ENCODE measurements around the gene KCND1. TPM values are rescaled to one million over a fixed set of nuclear protein-coding genes. Genes with fewer than 3 reads are reported as not detected.
A peak's percentile ranks its signal among the peaks of the same experiment; 100 is the strongest.

Gene KCND1
- total RNA-seq, 1 experiment from 2014 or later = 0.51 TPM

GRCh38 chrX:49000636-49001035 lies 29.0 kb upstream of the KCND1 start:
- Histone ChIP-seq H3K9me3 (ENCODE audit: low read length) (no peaks in the 10 kb centered on the region), H3K79me2 (ENCODE audit: low read length) (peaks cover 15% of the 10 kb centered on the region), H3K27me3 (ENCODE audit: low read length) (no peaks in the 10 kb centered on the region), H4K20me1 (ENCODE audit: low read length) (no peaks in the 10 kb centered on the region), H3K4me1 (ENCODE audit: insufficient read depth, low read length) (no peaks in the 10 kb centered on the region), H3F3A (ENCODE audit: low read length, unreplicated experiment) (no peaks in the 10 kb centered on the region), H3K27ac (ENCODE audit: low read length) (no peak overlapping the region), H3K36me3 (ENCODE audit: low read depth, low read length) (peaks cover 11% of the 10 kb centered on the region), H3K4me2 (ENCODE audit: low read length) (peak overlapping the region; percentile 97), H3K4me3 (ENCODE audit: low read length) (peak overlapping the region; percentile 93; the same call in 1 of the 2 replicates), H3K9me2 (replicated peaks; ENCODE audit: low read length) (0 out of 2 replicates have a peak, but pooled peaks cover 3% of the 10 kb centered on the region), H3K9ac (ENCODE audit: low read length) (no peak overlapping the region), H2AFZ (ENCODE audit: low read length) (no peak overlapping the region)
- ATAC-seq (no peak), DNase-seq (no peak)
- intact Hi-C loops (cut with micrococcal nuclease) = no loop called here
- TF ChIP-seq, protein P1, sequence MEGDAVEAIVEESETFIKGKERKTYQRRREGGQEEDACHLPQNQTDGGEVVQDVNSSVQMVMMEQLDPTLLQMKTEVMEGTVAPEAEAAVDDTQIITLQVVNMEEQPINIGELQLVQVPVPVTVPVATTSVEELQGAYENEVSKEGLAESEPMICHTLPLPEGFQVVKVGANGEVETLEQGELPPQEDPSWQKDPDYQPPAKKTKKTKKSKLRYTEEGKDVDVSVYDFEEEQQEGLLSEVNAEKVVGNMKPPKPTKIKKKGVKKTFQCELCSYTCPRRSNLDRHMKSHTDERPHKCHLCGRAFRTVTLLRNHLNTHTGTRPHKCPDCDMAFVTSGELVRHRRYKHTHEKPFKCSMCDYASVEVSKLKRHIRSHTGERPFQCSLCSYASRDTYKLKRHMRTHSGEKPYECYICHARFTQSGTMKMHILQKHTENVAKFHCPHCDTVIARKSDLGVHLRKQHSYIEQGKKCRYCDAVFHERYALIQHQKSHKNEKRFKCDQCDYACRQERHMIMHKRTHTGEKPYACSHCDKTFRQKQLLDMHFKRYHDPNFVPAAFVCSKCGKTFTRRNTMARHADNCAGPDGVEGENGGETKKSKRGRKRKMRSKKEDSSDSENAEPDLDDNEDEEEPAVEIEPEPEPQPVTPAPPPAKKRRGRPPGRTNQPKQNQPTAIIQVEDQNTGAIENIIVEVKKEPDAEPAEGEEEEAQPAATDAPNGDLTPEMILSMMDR (conservative IDR thresholded peaks at IDR 0.05; ENCODE audit: low read depth, low read length) = no peak
- no peak for TF ChIP-seq EZH2phosphoT487 (IDR thresholded peaks at IDR 0.05; ENCODE audit: borderline replicate concordance, low read length)
- no peak for TF ChIP-seq EZH2 (IDR thresholded peaks at IDR 0.05; ENCODE audit: low read length, unreplicated experiment)
- ChIA-PET POLR2A (ENCODE audit: unreplicated experiment) (no interaction called here), CTCF (no interaction called here)
- no TSS peak for BruUV-seq (replicated peaks)

- Histone ChIP-seq H3F3A (ENCODE audit: low read length, unreplicated experiment) (no peaks in the 10 kb centered on the region), H3K9ac (ENCODE audit: low read length) (no peak overlapping the region), H2AFZ (ENCODE audit: low read length) (no peak overlapping the region), H3K9me2 (replicated peaks; ENCODE audit: low read length) (0 out of 2 replicates have a peak, but pooled peaks cover 3% of the 10 kb centered on the region), H3K4me3 (ENCODE audit: low read length) (no peak overlapping the region), H3K4me2 (ENCODE audit: low read length) (no peak overlapping the region), H3K36me3 (ENCODE audit: low read depth, low read length) (peaks cover 11% of the 10 kb centered on the region), H4K20me1 (ENCODE audit: low read length) (no peaks in the 10 kb centered on the region), H3K79me2 (ENCODE audit: low read length) (peaks cover 15% of the 10 kb centered on the region), H3K27ac (ENCODE audit: low read length) (no peak overlapping the region), H3K27me3 (ENCODE audit: low read length) (no peaks in the 10 kb centered on the region), H3K9me3 (ENCODE audit: low read length) (no peaks in the 10 kb centered on the region), H3K4me1 (ENCODE audit: insufficient read depth, low read length) (no peaks in the 10 kb centered on the region)
- ATAC-seq (no peak), DNase-seq (no peak)
- POLR2A ChIA-PET (ENCODE audit: unreplicated experiment) = no interaction called here
- CTCF ChIA-PET = no interaction called here
- BruUV-seq (replicated peaks) = no TSS peak
- intact Hi-C loops (cut with micrococcal nuclease) = no loop called here
- TF ChIP-seq, protein P1 (conservative IDR thresholded peaks at IDR 0.05; ENCODE audit: low read depth, low read length) = no peak
- TF ChIP-seq EZH2 (IDR thresholded peaks at IDR 0.05; ENCODE audit: low read length, unreplicated experiment) = no peak
- TF ChIP-seq EZH2phosphoT487 (IDR thresholded peaks at IDR 0.05; ENCODE audit: borderline replicate concordance, low read length) = no peak
These were observed 27.4 kb upstream of the KCND1 start for GRCh38 chrX:48999030-48999429.

GRCh38 chrX:48998391-48998790 lies 26.7 kb upstream of the KCND1 start:
- H3K79me2 ChIP-seq (ENCODE audit: low read length) = peaks cover 15% of the 10 kb centered on the region
- H3K27me3 ChIP-seq (ENCODE audit: low read length) = no peaks in the 10 kb centered on the region
- H3K9me3 ChIP-seq (ENCODE audit: low read length) = no peaks in the 10 kb centered on the region
- ATAC-seq = no peak
- H3K4me3 ChIP-seq (ENCODE audit: low read length) = no peak overlapping the region
- CTCF ChIA-PET = no interaction called here
- no peak overlapping the region for H3K9ac ChIP-seq (ENCODE audit: low read length)
- intact Hi-C loops (cut with micrococcal nuclease) = no loop called here
- no peaks in the 10 kb centered on the region for H3F3A ChIP-seq (ENCODE audit: low read length, unreplicated experiment)
- H3K4me1 ChIP-seq (ENCODE audit: insufficient read depth, low read length) = no peaks in the 10 kb centered on the region
- peaks cover 11% of the 10 kb centered on the region for H3K36me3 ChIP-seq (ENCODE audit: low read depth, low read length)
- no peak overlapping the region for H2AFZ ChIP-seq (ENCODE audit: low read length)
- BruUV-seq (replicated peaks) = no TSS peak
- TF ChIP-seq EZH2phosphoT487 (IDR thresholded peaks at IDR 0.05; ENCODE audit: borderline replicate concordance, low read length) = no peak
- TF ChIP-seq, protein P1 (conservative IDR thresholded peaks at IDR 0.05; ENCODE audit: low read depth, low read length) = 0 out of 2 replicates have a peak, but pooled peaks have one; percentile 15
- H3K9me2 ChIP-seq (replicated peaks; ENCODE audit: low read length) = 0 out of 2 replicates have a peak, but pooled peaks cover 3% of the 10 kb centered on the region
- H4K20me1 ChIP-seq (ENCODE audit: low read length) = no peaks in the 10 kb centered on the region
- no peak overlapping the region for H3K4me2 ChIP-seq (ENCODE audit: low read length)
- H3K27ac ChIP-seq (ENCODE audit: low read length) = no peak overlapping the region
- POLR2A ChIA-PET (ENCODE audit: unreplicated experiment) = no interaction called here
- DNase-seq = no peak

Data from PC-3 (cell line).